SK-N-SH treated with all-trans-retinoic acid at 6 μM for 48 hours (cell line): Measurements from ENCODE around the gene SYNPO2.

ENCODE experiments used
- ATAC-seq: fragments of 200-7000 bp; cut with Tn5 transposase; 3 replicates; pipeline ENCODE4 v1.9.1; 2020; ENCODE audit warnings: mild to moderate bottlenecking, moderate library complexity
- ARNTL ChIP-seq: fragments of 450-650 bp; formaldehyde crosslinking; IDR thresholded peaks from 2 replicates; pipeline ENCODE4 v1.5.0; 2020; ENCODE audit warnings: low read depth, mild to moderate bottlenecking, moderate library complexity, borderline replicate concordance
- BACH2 ChIP-seq: fragments of 250-450 bp; sonication (Bioruptor Pico); IDR thresholded peaks from 2 replicates; pipeline ENCODE4 v1.9.0; 2021; ENCODE audit warnings: mild to moderate bottlenecking, borderline replicate concordance
- CREB5 ChIP-seq: fragments of 250-450 bp; sonication (Bioruptor Pico); IDR thresholded peaks from 2 replicates; pipeline ENCODE4 v1.5.1; 2020; ENCODE audit warnings: low read depth, mild to moderate bottlenecking, moderate library complexity
- CSDC2 ChIP-seq: fragments of 250-450 bp; sonication (Bioruptor Pico); IDR thresholded peaks from 2 replicates; pipeline ENCODE4 v1.5.0; 2020; ENCODE audit warnings: mild to moderate bottlenecking, moderate library complexity
- CSRNP3 ChIP-seq: fragments of 250-450 bp; sonication (Bioruptor Pico); IDR thresholded peaks from 2 replicates; pipeline ENCODE4 v1.5.1; 2021; ENCODE audit warnings: mild to moderate bottlenecking, moderate library complexity
- ESRRG ChIP-seq: fragments of 250-450 bp; sonication (Bioruptor Pico); IDR thresholded peaks from 2 replicates; pipeline ENCODE4 v1.6.1; 2021; ENCODE audit warnings: mild to moderate bottlenecking
- GLIS3 ChIP-seq: fragments of 250-450 bp; sonication (Bioruptor Pico); IDR thresholded peaks from 2 replicates; pipeline ENCODE4 v1.5.0; 2020; ENCODE audit warnings: mild to moderate bottlenecking, moderate library complexity
- ISL1 ChIP-seq: fragments of 250-450 bp; sonication (Bioruptor Pico); IDR thresholded peaks from 2 replicates; pipeline ENCODE4 v2.1.2; 2022; ENCODE audit warnings: mild to moderate bottlenecking, moderate library complexity
- RARB ChIP-seq: fragments of 250-450 bp; sonication (Bioruptor Pico); IDR thresholded peaks from 2 replicates; pipeline ENCODE4 v1.8.0; 2021; ENCODE audit warnings: mild to moderate bottlenecking, moderate library complexity
- SNAI2 ChIP-seq: fragments of 250-450 bp; sonication (Bioruptor Pico); IDR thresholded peaks from 2 replicates; pipeline ENCODE4 v1.5.0; 2020; ENCODE audit warnings: mild to moderate bottlenecking, moderate library complexity
- TCF4 ChIP-seq: fragments of 250-450 bp; sonication (Bioruptor Pico); IDR thresholded peaks from 2 replicates; pipeline ENCODE4 v1.8.0; 2021; ENCODE audit warnings: mild to moderate bottlenecking, moderate library complexity, borderline replicate concordance
- TOX ChIP-seq: fragments of 250-450 bp; sonication (Bioruptor Pico); IDR thresholded peaks from 2 replicates; pipeline ENCODE4 v1.8.0; 2021; ENCODE audit warnings: mild to moderate bottlenecking, moderate library complexity, borderline replicate concordance
- TSHZ2 ChIP-seq: fragments of 250-450 bp; sonication (Bioruptor Pico); IDR thresholded peaks from 2 replicates; pipeline ENCODE4 v1.5.0; 2020; ENCODE audit warnings: mild to moderate bottlenecking, moderate library complexity
- ZFP3 ChIP-seq: fragments of 250-450 bp; sonication (Bioruptor Pico); IDR thresholded peaks from 2 replicates; pipeline ENCODE4 v1.5.0; 2020; ENCODE audit warnings: mild to moderate bottlenecking, moderate library complexity
- ZFP30 ChIP-seq: fragments of 450-650 bp; formaldehyde crosslinking; IDR thresholded peaks from 2 replicates; pipeline ENCODE4 v1.5.0; 2022; ENCODE audit warnings: mild to moderate bottlenecking, moderate library complexity
- ZNF565 ChIP-seq: fragments of 450-650 bp; formaldehyde crosslinking; conservative IDR thresholded peaks from 2 replicates; pipeline ENCODE4 v1.5.0; 2020; ENCODE audit warnings: low read depth, mild to moderate bottlenecking, moderate library complexity
- ZNF70 ChIP-seq: fragments of 450-650 bp; formaldehyde crosslinking; IDR thresholded peaks from 2 replicates; pipeline ENCODE4 v1.5.0; 2020; ENCODE audit warnings: mild to moderate bottlenecking, moderate library complexity
- ZNF8 ChIP-seq: fragments of 450-650 bp; formaldehyde crosslinking; IDR thresholded peaks from 2 replicates; pipeline ENCODE4 v1.5.0; 2020; ENCODE audit warnings: mild to moderate bottlenecking, moderate library complexity
- TF ChIP-seq, protein P1 (sequence below): fragments of 250-450 bp; sonication (Bioruptor Pico); IDR thresholded peaks from 2 replicates; pipeline ENCODE4 v1.8.0; 2020; ENCODE audit warnings: mild to moderate bottlenecking, moderate library complexity, borderline replicate concordance

SYNPO2 gene

DNA sequence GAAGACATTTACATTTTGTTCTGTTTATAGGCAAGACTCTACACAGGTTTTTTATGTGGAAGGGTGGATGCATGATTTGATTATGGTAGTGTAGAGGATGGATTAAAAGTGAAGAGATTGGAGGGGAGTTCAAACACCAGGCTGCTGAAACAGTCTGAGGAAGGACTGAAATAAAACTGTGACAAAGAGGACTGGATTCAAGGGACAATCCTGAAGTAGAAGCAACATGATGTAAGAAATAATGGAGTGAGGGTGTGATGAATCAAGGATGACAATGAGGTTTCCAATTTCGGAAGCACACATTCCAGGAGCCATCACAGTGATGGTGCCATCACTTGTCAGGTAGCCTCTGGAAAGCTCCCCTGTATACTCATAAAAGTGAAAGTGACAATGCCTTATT is 103.5 kb downstream of the SYNPO2 start:
- ATAC-seq: no peak

GRCh38 chr4:118993333-118993732 is 104.7 kb downstream of the SYNPO2 start:
- TF ChIP-seq, protein P1, sequence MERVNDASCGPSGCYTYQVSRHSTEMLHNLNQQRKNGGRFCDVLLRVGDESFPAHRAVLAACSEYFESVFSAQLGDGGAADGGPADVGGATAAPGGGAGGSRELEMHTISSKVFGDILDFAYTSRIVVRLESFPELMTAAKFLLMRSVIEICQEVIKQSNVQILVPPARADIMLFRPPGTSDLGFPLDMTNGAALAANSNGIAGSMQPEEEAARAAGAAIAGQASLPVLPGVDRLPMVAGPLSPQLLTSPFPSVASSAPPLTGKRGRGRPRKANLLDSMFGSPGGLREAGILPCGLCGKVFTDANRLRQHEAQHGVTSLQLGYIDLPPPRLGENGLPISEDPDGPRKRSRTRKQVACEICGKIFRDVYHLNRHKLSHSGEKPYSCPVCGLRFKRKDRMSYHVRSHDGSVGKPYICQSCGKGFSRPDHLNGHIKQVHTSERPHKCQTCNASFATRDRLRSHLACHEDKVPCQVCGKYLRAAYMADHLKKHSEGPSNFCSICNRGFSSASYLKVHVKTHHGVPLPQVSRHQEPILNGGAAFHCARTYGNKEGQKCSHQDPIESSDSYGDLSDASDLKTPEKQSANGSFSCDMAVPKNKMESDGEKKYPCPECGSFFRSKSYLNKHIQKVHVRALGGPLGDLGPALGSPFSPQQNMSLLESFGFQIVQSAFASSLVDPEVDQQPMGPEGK (CRISPR knock-in tag): no peak
- TF ChIP-seq CREB5 (CRISPR knock-in tag) (no peak), TOX (CRISPR knock-in tag) (no peak), ZNF8 (no peak), ZNF70 (CRISPR knock-in tag) (no peak), ZFP30 (CRISPR knock-in tag) (no peak), ZNF565 (CRISPR knock-in tag) (no peak)
- ATAC-seq: no peak

More for the DNA sequence above, 103.5 kb downstream of the SYNPO2 start:
- TF ChIP-seq ISL1 (CRISPR knock-in tag): no peak
- TF ChIP-seq TCF4 (CRISPR knock-in tag): no peak
- TF ChIP-seq ZFP3: no peak
- no peak for TF ChIP-seq ESRRG (CRISPR knock-in tag)
- no peak for TF ChIP-seq CREB5 (CRISPR knock-in tag)
- TF ChIP-seq ZNF565 (CRISPR knock-in tag): no peak
- TF ChIP-seq, protein P1 (CRISPR knock-in tag): no peak
- TF ChIP-seq CSDC2 (CRISPR knock-in tag): no peak

- ATAC-seq: no peak
- TF ChIP-seq ZFP3: no peak
- no peak for TF ChIP-seq CREB5 (CRISPR knock-in tag)
- no peak for TF ChIP-seq SNAI2 (CRISPR knock-in tag)
- no peak for TF ChIP-seq GLIS3 (CRISPR knock-in tag)
- no peak for TF ChIP-seq ZNF565 (CRISPR knock-in tag)
- TF ChIP-seq CSRNP3: no peak
These were observed 105.4 kb downstream of the SYNPO2 start for GRCh38 chr4:118994030-118994429.

DNA sequence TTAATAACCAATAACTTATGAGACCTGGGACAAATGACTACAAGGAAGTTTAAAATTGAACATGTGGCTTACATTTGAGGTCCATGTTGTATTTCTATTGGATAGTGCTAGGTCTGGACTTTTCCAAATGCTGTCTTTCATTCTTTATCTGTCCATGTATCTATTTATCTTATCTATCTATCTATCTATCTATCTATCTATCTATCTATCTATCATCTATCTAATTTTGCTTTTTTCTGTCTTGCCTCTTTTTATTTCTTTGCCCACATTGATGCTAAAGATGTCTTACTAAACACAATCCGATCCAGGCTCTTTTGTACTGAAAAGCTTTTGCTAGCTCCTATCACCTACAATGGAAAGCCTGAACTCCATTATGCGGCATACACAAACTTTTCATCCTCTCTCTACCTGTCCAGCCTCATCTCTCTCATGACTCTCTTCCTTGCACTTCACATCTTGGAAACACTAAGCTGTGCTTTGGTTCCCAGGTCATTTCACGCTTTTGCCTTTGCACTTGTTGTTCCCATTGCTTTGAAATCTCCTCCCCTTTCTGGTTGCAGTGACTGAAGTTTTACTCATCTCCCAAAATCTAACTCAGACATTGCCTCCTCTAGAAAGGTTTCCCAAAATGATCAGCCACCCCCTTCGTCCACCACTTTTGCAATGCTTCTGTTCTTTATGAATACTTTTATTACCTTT is 107.2 kb downstream of the SYNPO2 start:
- TF ChIP-seq ARNTL (CRISPR knock-in tag) (no peak), CSDC2 (CRISPR knock-in tag) (no peak), BACH2 (CRISPR knock-in tag) (no peak), CSRNP3 (no peak), ZFP30 (CRISPR knock-in tag) (no peak), TCF4 (CRISPR knock-in tag) (no peak), SNAI2 (CRISPR knock-in tag) (no peak), ZNF8 (no peak), ZNF70 (CRISPR knock-in tag) (no peak), TSHZ2 (no peak), RARB (CRISPR knock-in tag) (no peak), GLIS3 (CRISPR knock-in tag) (no peak), ISL1 (CRISPR knock-in tag) (no peak)
- TF ChIP-seq, all 23 proteins: peak for 0
- ATAC-seq: no peak
